Raji (cell line): ENCODE measurements around the gene RHPN2.

Source experiments
- POLR2A ChIP-seq: IDR thresholded peaks from 2 replicates; pipeline ENCODE4 v1.6.1; 2011; ENCODE audit warnings: low read depth, low read length, control low read depth; ENCODE audit not compliant: insufficient read depth

RHPN2 gene

GRCh38 chr19:33080761-33081681 is 16.3 kb upstream of the RHPN2 start, which contains the start of gene GPATCH1:
GPATCH1 (plus strand) TSS chr19:33081181; CDS start chr19:33081194, 13 bp downstream.
- TF ChIP-seq POLR2A: peak; percentile 76

GRCh38 chr19:33075519-33075918 is 10.8 kb upstream of the RHPN2 start:
- TF ChIP-seq POLR2A: no peak

- no peak for TF ChIP-seq POLR2A
These were observed 7.2 kb upstream of the RHPN2 start for GRCh38 chr19:33071887-33072286.

- TF ChIP-seq POLR2A: no peak
These were observed 2.4 kb upstream of the RHPN2 start for GRCh38 chr19:33067121-33067520.

GRCh38 chr19:33066543-33066942 is 1.9 kb upstream of the RHPN2 start:
- no peak for TF ChIP-seq POLR2A

GRCh38 chr19:33064458-33064791 is 263 bp downstream of the RHPN2 start:
- TF ChIP-seq POLR2A: no peak

GRCh38 chr19:33063753-33064457 is 783 bp downstream of the RHPN2 start:
- TF ChIP-seq POLR2A: no peak

- no peak for TF ChIP-seq POLR2A
These were observed 1.3 kb downstream of the RHPN2 start for GRCh38 chr19:33063356-33063752.

GRCh38 chr19:33062902-33063301 is 1.8 kb downstream of the RHPN2 start:
- TF ChIP-seq POLR2A: no peak

GRCh38 chr19:33060586-33060985 is 4.1 kb downstream of the RHPN2 start:
- no peak for TF ChIP-seq POLR2A

- no peak for TF ChIP-seq POLR2A
These were observed 9.0 kb downstream of the RHPN2 start for GRCh38 chr19:33055718-33056117.

GRCh38 chr19:33054623-33055022 is 10.1 kb downstream of the RHPN2 start:
- no peak for TF ChIP-seq POLR2A

GRCh38 chr19:33052352-33052972 is 12.2 kb downstream of the RHPN2 start:
- TF ChIP-seq POLR2A: no peak

GRCh38 chr19:33050110-33050509 is 14.6 kb downstream of the RHPN2 start:
- TF ChIP-seq POLR2A: no peak

GRCh38 chr19:33048806-33049676 is 15.6 kb downstream of the RHPN2 start:
- TF ChIP-seq POLR2A: no peak
